NCI-H82 treated with DMSO at 0.1 percent for 48 hours (cell line): ENCODE data around the gene CLIP3.
"Not testable (repeated sequence)": the region's sequence is repeated elsewhere in the genome, so short reads cannot be mapped to it uniquely, and the experiment has no call there.

Source experiments
- DNase-seq: peaks from one replicate; lab custom pipeline; 2025; ENCODE audit not compliant: unreplicated experiment; lab: John Stamatoyannopoulos, UW

The CLIP3 gene

GRCh38 chr19:35983177-35983576 is 49.5 kb downstream of the CLIP3 start:
- DNase-seq = no peak

- DNase-seq = not testable (repeated sequence)
Observed at GRCh38 chr19:35980997-35981396, 51.7 kb downstream of the CLIP3 start.

- DNase-seq = no peak
Observed at GRCh38 chr19:35978832-35979365, 53.8 kb downstream of the CLIP3 start.

- DNase-seq = no peak
Observed at GRCh38 chr19:35978271-35978670, 54.4 kb downstream of the CLIP3 start.

GRCh38 chr19:35977446-35978222 is 55.0 kb downstream of the CLIP3 start:
- peak; percentile 79 for DNase-seq

- DNase-seq = no peak
Observed at GRCh38 chr19:35975608-35976214, 57.0 kb downstream of the CLIP3 start.

- DNase-seq = peak; percentile 4
Observed at GRCh38 chr19:35973487-35973886, 59.2 kb downstream of the CLIP3 start.

GRCh38 chr19:35966771-35967170 is 65.9 kb downstream of the CLIP3 start:
- no peak for DNase-seq
